GM19240 (cell line): Measurements from ENCODE around the gene AIFM3.
"Not testable (repeated sequence)": the region's sequence is repeated elsewhere in the genome, so short reads cannot be mapped to it uniquely, and the experiment has no call there.

ENCODE experiments used
- DNase-seq: peaks from one replicate; pipeline ENCODE4 v3.0.0; 2011; ENCODE audit warnings: low spot score; ENCODE audit not compliant: insufficient read length

Gene AIFM3

DNA sequence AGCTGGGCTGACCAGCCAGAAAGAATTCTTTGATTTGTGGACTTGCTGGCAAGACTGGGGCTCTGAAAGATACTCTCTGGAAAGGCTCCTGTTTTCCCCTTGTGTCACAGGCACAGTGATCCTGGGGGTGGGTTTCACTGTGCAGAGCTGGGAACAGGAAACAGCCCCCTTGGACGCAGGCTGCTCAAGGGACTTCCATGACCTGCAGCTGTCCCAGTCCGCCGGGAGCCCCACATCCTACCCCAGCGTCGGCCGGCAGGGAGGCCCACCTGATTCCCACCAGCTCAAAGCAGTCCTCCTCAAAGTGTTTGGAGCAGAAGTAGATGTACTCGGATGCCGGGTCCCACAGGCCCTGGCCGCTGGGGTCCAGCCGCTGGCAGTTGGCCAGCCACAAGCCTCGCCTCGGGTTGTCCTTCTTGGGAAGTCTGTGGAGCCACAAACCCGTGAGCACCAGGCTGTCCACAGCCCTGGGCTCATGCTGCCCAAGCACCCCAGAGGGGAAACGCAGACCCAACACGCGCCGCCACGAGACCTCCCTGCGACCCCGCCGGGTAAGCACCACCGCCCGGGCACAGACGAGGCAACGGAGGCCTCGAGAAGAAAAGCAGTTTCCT, 34.0 kb downstream of the AIFM3 start:
- DNase-seq: no peak

- peak; percentile 91 for DNase-seq
Observed at GRCh38 chr22:21001601-21002325, 34.7 kb downstream of the AIFM3 start, which contains the start of gene THAP7. Gene THAP7, minus strand, starts transcription at chr22:21002118. Its CDS starts 207 bp downstream, at chr22:21001911.

DNA sequence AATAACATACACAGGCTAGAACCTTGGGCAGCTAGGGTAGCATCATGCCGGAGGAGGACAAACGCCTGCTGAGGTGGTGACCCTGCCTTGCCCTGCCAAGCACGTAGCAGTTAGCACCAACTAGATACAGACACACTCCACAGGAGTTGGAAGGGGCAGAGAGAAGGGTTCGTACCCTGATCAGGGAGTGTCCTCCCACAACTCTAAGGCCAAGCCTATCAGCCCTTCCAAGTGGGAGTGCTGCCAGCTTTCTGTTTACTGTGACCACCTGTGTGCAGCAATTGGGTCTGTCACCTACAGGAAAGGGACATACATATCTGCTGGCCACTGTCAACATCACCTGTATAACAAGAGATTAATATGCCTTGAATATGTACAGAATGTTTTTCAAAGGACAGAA, 36.7 kb downstream of the AIFM3 start:
- no peak for DNase-seq

DNA sequence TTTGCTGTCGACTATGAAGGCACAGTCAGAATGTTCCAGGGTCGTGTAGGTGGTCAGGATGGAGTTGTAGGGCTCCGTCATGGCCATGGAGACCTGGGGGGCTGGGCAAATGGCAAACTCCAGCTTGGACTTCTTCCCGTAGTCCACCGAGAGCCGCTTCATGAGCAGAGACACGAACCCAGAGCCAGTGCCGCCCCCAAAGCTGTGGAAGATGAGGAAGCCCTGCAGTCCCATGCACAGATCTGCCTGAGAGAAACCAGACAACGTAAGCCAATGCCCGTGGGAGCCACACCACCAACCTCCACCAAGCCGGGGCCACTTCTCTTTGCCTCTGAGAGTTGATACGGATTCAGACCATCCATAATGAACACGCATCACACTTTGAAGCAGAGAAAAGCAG, 42.2 kb downstream of the AIFM3 start:
- not testable (repeated sequence) for DNase-seq

DNA sequence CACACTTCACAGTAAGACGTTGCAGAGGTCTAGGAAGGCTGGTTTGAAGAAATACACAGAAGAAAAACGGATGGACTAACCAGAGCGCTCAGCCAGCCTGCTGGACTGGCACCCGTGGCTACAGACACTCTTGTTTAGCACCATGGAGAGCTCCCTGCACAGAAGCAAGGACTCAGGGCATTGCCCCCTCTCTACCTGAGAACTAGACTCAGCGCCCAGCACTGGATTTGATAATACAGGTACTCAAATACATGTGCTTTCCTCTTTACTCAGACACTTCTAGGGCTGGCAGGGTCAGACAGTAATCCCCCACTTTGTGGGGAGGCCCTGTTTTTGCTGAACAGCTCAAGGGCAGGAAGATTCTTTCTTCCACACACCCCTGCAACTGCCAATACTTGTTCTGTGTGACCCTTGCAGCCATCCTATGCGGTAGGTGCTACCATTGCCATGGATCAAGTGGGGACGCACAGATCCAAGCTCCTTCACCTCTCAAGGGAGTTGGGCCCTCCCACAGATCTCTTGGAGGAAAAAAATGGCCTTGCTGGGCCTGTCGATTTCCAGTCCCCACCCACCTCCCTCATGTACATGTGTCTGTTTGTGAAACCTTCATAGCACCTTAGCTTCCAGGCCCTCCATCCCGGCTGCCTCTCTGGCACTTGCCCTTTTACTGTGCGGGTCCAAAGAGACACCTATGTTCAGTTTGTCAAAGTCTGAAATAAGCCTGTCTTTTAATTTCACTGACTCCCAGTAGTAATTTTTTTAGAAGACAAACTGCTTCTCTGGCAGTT, 42.8 kb downstream of the AIFM3 start:
- DNase-seq: no peak

- DNase-seq: no peak
Observed at GRCh38 chr22:21010426-21011113, 43.5 kb downstream of the AIFM3 start.

GRCh38 chr22:21012446-21013407, 45.7 kb downstream of the AIFM3 start:
- DNase-seq: no peak

GRCh38 chr22:21013657-21014201, 46.7 kb downstream of the AIFM3 start:
- no peak for DNase-seq

GRCh38 chr22:21014202-21014725, 47.2 kb downstream of the AIFM3 start:
- DNase-seq: peak; percentile 89

- no peak for DNase-seq
Observed at GRCh38 chr22:21014726-21015465, 47.8 kb downstream of the AIFM3 start, which contains the start of gene P2RX6. Gene P2RX6, plus strand, starts transcription at chr22:21015165. Its CDS starts 10 bp downstream, at chr22:21015175.

DNA sequence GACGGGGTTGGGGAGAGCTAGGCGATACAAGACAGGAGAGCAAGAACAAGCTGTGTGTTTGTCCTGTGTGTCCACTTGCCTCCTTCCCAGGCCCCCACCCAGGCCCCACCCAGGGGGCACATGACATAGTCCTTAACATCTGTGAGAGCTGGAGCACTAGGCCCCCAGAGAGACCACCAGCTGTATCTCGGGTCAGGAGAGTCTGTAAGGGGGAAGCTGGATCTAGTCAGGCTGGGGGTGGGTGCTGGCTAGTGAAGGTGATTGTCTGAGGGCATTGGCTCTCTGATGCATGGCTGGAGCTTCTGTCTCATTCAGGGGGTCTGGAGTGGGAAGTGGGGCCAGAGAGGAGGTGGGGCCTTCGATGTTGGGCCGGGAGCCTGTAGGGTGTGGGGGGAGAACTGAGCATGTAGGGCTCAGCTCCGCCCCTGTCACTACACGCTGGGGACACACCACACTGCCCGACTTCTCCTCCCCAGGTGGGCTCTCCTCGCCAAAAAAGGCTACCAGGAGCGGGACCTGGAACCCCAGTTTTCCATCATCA, 48.5 kb downstream of the AIFM3 start:
- no peak for DNase-seq

DNA sequence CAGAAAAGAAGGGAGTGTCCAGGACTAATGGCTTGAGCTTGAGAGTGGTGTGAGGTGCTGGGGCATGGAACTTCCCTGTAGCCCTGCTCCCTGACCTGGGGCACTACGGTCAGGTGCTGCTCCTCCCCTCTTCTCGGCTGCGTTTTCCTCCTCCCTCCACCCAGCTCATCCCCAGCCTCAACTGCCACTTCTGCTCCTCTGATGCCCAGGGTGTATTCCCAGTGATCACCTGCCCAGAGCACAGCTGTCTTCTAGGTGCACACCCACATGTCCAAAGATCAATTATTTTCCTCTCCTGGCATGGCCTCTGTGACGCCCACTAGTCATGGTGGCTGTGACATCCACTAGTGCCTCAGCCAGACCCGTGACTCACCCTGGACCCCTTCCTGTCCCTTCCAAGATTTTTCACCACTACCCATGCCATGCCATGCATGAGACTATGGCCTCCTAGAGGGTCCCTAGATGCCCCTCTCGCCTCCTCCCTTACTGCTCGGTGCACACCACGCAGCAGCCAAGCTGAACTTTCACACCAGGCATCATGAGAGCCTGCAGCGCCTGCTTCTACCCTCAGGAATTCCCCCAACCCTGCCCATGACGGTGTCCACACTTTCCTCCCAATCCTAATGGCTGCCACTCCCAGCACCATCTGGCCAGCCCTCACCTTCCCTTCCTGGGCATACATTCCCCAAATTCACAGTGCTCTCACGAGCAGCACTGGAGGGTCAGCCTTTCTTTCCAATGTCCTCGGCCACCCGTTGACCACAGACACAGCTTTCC, 49.8 kb downstream of the AIFM3 start:
- no peak for DNase-seq

GRCh38 chr22:21018314-21018713, 51.3 kb downstream of the AIFM3 start:
- DNase-seq: no peak

GRCh38 chr22:21020802-21021429, 53.9 kb downstream of the AIFM3 start:
- DNase-seq: no peak

GRCh38 chr22:21022507-21022906, 55.5 kb downstream of the AIFM3 start:
- DNase-seq: no peak

DNA sequence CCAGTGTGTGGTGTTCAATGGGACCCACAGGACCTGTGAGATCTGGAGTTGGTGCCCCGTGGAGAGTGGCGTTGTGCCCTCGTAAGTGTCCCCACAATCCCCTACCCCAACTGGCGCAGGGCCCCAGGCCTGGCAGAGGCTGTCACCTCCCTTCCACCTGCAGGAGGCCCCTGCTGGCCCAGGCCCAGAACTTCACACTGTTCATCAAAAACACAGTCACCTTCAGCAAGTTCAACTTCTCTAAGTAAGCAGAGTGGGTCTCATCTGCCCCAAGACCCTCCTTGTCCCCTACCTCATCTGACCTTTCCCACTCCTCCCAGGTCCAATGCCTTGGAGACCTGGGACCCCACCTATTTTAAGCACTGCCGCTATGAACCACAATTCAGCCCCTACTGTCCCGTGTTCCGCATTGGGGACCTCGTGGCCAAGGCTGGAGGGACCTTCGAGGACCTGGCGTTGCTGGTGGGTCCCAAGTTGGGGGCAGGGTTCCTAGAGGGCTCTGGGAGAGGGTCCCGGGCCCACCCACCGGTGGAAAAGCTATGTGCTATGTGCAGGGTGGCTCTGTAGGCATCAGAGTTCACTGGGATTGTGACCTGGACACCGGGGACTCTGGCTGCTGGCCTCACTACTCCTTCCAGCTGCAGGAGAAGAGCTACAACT, 56.0 kb downstream of the AIFM3 start:
- no peak for DNase-seq

GRCh38 chr22:21025266-21025665, 58.2 kb downstream of the AIFM3 start:
- DNase-seq: no peak
